ENCODE measurements around the gene KLHL12.
"Not testable (repeated sequence)": the region's sequence is repeated elsewhere in the genome, so short reads cannot be mapped to it uniquely, and the experiment has no call there.

Gene KLHL12

GRCh38 chr1:202945483-202945882 lies 18.4 kb upstream of the KLHL12 start:
- no peak for DNase-seq

- no peak for DNase-seq
Observed at GRCh38 chr1:202944438-202944921, 17.4 kb upstream of the KLHL12 start.

- no peak for DNase-seq
Observed at GRCh38 chr1:202942426-202942825, 15.4 kb upstream of the KLHL12 start.

- no peak for DNase-seq
Observed at GRCh38 chr1:202941372-202941771, 14.3 kb upstream of the KLHL12 start.

- no peak for DNase-seq
Observed at GRCh38 chr1:202940561-202940960, 13.5 kb upstream of the KLHL12 start.

GRCh38 chr1:202938287-202938925 lies 11.4 kb upstream of the KLHL12 start:
- no peak for DNase-seq

GRCh38 chr1:202936409-202936808 lies 9.4 kb upstream of the KLHL12 start:
- DNase-seq: not testable (repeated sequence)

GRCh38 chr1:202935844-202936243 lies 8.8 kb upstream of the KLHL12 start:
- DNase-seq: no peak

- no peak for DNase-seq
Observed at GRCh38 chr1:202934755-202935154, 7.7 kb upstream of the KLHL12 start.

GRCh38 chr1:202932476-202932875 lies 5.4 kb upstream of the KLHL12 start:
- no peak for DNase-seq

GRCh38 chr1:202923533-202923932 lies 3.5 kb downstream of the KLHL12 start:
- no peak for DNase-seq

GRCh38 chr1:202919615-202920014 lies 7.4 kb downstream of the KLHL12 start:
- no peak for DNase-seq

GRCh38 chr1:202915146-202915545 lies 11.9 kb downstream of the KLHL12 start:
- no peak for DNase-seq

- DNase-seq: not testable (repeated sequence)
Observed at GRCh38 chr1:202912476-202912875, 14.6 kb downstream of the KLHL12 start.

GRCh38 chr1:202909494-202909893 lies 17.5 kb downstream of the KLHL12 start:
- no peak for DNase-seq

GRCh38 chr1:202908998-202909397 lies 18.0 kb downstream of the KLHL12 start:
- no peak for DNase-seq

GRCh38 chr1:202905331-202905730 lies 21.7 kb downstream of the KLHL12 start:
- DNase-seq: no peak

- not testable (repeated sequence) for DNase-seq
Observed at GRCh38 chr1:202903808-202904207, 23.2 kb downstream of the KLHL12 start.

- DNase-seq: no peak
Observed at GRCh38 chr1:202901555-202901954, 25.5 kb downstream of the KLHL12 start.

GRCh38 chr1:202892501-202892900 lies 34.5 kb downstream of the KLHL12 start:
- no peak for DNase-seq

- no peak for DNase-seq
Observed at GRCh38 chr1:202890392-202890791, 36.6 kb downstream of the KLHL12 start.

GRCh38 chr1:202888531-202889360 lies 38.3 kb downstream of the KLHL12 start, which contains the start of gene RABIF:
RABIF (minus strand) TSS chr1:202889149; CDS start chr1:202889098, 51 bp downstream.
- DNase-seq: peak; percentile 98

- no peak for DNase-seq
Observed at GRCh38 chr1:202888221-202888530, 38.9 kb downstream of the KLHL12 start.

GRCh38 chr1:202880961-202881460 lies 46.0 kb downstream of the KLHL12 start:
- DNase-seq: no peak
